ENCODE measurements around the gene RSPRY1.

- TF ChIP-seq, protein P1, sequence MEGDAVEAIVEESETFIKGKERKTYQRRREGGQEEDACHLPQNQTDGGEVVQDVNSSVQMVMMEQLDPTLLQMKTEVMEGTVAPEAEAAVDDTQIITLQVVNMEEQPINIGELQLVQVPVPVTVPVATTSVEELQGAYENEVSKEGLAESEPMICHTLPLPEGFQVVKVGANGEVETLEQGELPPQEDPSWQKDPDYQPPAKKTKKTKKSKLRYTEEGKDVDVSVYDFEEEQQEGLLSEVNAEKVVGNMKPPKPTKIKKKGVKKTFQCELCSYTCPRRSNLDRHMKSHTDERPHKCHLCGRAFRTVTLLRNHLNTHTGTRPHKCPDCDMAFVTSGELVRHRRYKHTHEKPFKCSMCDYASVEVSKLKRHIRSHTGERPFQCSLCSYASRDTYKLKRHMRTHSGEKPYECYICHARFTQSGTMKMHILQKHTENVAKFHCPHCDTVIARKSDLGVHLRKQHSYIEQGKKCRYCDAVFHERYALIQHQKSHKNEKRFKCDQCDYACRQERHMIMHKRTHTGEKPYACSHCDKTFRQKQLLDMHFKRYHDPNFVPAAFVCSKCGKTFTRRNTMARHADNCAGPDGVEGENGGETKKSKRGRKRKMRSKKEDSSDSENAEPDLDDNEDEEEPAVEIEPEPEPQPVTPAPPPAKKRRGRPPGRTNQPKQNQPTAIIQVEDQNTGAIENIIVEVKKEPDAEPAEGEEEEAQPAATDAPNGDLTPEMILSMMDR (IDR thresholded peaks at IDR 0.05): no peak
- no peak for TF ChIP-seq POLR2A (IDR thresholded peaks at IDR 0.05)
- TF ChIP-seq EP300 (IDR thresholded peaks at IDR 0.05): no peak
Observed at GRCh38 chr16:57263541-57264351, 77.6 kb downstream of the RSPRY1 start.

All from gastroesophageal sphincter (tissue), 3 donors.